IMR-90 (cell line): Measurements from ENCODE around the gene SOX12.

ENCODE experiments used
- BHLHE40 ChIP-seq: fragments of 150-350 bp; IDR thresholded peaks from 2 replicates; pipeline ENCODE4 v1.6.1; 2016; ENCODE audit warnings: mild to moderate bottlenecking, low read depth, low read length
- CEBPB ChIP-seq: IDR thresholded peaks from 2 replicates; pipeline ENCODE4 v1.6.1; 2012; ENCODE audit warnings: low read depth, low read length, improper control_type of control experiment
- CHD1 ChIP-seq: IDR thresholded peaks from 2 replicates; pipeline ENCODE4 v1.6.1; 2012; ENCODE audit warnings: low read depth, low read length, improper control_type of control experiment
- FOS ChIP-seq: fragments of 150-350 bp; IDR thresholded peaks from 2 replicates; pipeline ENCODE4 v1.6.1; 2016; ENCODE audit warnings: low read depth, low read length
- MAFK ChIP-seq: IDR thresholded peaks from 2 replicates; pipeline ENCODE4 v1.6.1; 2012; ENCODE audit warnings: low read depth, low read length, improper control_type of control experiment
- MAZ ChIP-seq: IDR thresholded peaks from 2 replicates; pipeline ENCODE4 v1.6.1; 2012; ENCODE audit warnings: low read depth, mild to moderate bottlenecking, low read length, improper control_type of control experiment, moderate library complexity, borderline replicate concordance
- POLR2A ChIP-seq: IDR thresholded peaks from 2 replicates; pipeline ENCODE4 v1.6.1; 2012; ENCODE audit warnings: mild to moderate bottlenecking, low read depth, low read length
- RAD21 ChIP-seq: IDR thresholded peaks from 2 replicates; pipeline ENCODE4 v1.6.1; 2012; ENCODE audit warnings: low read length, improper control_type of control experiment
- RCOR1 ChIP-seq: IDR thresholded peaks from 2 replicates; pipeline ENCODE4 v1.6.1; 2012; ENCODE audit warnings: mild to moderate bottlenecking, low read length, improper control_type of control experiment; ENCODE audit not compliant: insufficient replicate concordance
- RFX5 ChIP-seq: IDR thresholded peaks from 2 replicates; pipeline ENCODE4 v1.8.0; 2012; ENCODE audit warnings: low read depth, mild to moderate bottlenecking, low read length, moderate library complexity
- SMC3 ChIP-seq: fragments of 150-350 bp; IDR thresholded peaks from 2 replicates; pipeline ENCODE4 v1.6.1; 2016; ENCODE audit warnings: low read depth, mild to moderate bottlenecking, antibody characterized with exemption, low read length, moderate library complexity
- TF ChIP-seq, protein P1 (sequence below): conservative IDR thresholded peaks from 2 replicates; pipeline ENCODE4 v1.5.1; 2012; ENCODE audit warnings: mild to moderate bottlenecking, low read depth, low read length, improper control_type of control experiment

- TF ChIP-seq RFX5: no peak
- TF ChIP-seq, protein P1, sequence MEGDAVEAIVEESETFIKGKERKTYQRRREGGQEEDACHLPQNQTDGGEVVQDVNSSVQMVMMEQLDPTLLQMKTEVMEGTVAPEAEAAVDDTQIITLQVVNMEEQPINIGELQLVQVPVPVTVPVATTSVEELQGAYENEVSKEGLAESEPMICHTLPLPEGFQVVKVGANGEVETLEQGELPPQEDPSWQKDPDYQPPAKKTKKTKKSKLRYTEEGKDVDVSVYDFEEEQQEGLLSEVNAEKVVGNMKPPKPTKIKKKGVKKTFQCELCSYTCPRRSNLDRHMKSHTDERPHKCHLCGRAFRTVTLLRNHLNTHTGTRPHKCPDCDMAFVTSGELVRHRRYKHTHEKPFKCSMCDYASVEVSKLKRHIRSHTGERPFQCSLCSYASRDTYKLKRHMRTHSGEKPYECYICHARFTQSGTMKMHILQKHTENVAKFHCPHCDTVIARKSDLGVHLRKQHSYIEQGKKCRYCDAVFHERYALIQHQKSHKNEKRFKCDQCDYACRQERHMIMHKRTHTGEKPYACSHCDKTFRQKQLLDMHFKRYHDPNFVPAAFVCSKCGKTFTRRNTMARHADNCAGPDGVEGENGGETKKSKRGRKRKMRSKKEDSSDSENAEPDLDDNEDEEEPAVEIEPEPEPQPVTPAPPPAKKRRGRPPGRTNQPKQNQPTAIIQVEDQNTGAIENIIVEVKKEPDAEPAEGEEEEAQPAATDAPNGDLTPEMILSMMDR: no peak
- TF ChIP-seq RCOR1: no peak
- TF ChIP-seq BHLHE40: no peak
- no peak for TF ChIP-seq MAZ
- TF ChIP-seq MAFK: no peak
- TF ChIP-seq CEBPB: no peak
- TF ChIP-seq POLR2A: no peak
- TF ChIP-seq FOS: no peak
- TF ChIP-seq CHD1: no peak
- TF ChIP-seq SMC3: no peak
- no peak for TF ChIP-seq RAD21
Measured at GRCh38 chr20:278181-278580, 47.2 kb upstream of the SOX12 start.
